Stimulated activated memory B cell treated with anti-CD40 and anti-IgM and Interleukin-4, amounts not matched to agents 10 μg/mL and 1 μg/mL and 100 μg/mL, for 72 hours (primary cell): ENCODE results near the gene TEX101.
"Not testable (repeated sequence)": the region's sequence is repeated elsewhere in the genome, so short reads cannot be mapped to it uniquely, and the experiment has no call there.

Experiments
- ATAC-seq: fragments of 150-1000 bp; cut with Tn5 transposase; 2 replicates; pipeline ENCODE4 v1.10.0; 2021
- H3K27ac Mint-ChIP-seq: one replicate; pipeline ENCODE4 v1.8.0; 2022; ENCODE audit warnings: mild to moderate bottlenecking, mixed read lengths
- H3K27me3 Mint-ChIP-seq: one replicate; pipeline ENCODE4 v1.8.0; 2022; ENCODE audit warnings: mixed read lengths
- H3K36me3 Mint-ChIP-seq: one replicate; pipeline ENCODE4 v1.8.0; 2022; ENCODE audit warnings: mixed read lengths
- H3K4me1 Mint-ChIP-seq: one replicate; pipeline ENCODE4 v1.8.0; 2022; ENCODE audit warnings: mixed read lengths
- H3K4me3 Mint-ChIP-seq: one replicate; pipeline ENCODE4 v1.8.0; 2022; ENCODE audit warnings: mild to moderate bottlenecking, moderate library complexity, mixed read lengths
- H3K9me3 Mint-ChIP-seq: one replicate; pipeline ENCODE4 v1.8.0; 2022; ENCODE audit warnings: mixed read lengths

TEX101 gene, protein sequence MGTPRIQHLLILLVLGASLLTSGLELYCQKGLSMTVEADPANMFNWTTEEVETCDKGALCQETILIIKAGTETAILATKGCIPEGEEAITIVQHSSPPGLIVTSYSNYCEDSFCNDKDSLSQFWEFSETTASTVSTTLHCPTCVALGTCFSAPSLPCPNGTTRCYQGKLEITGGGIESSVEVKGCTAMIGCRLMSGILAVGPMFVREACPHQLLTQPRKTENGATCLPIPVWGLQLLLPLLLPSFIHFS

DNA sequence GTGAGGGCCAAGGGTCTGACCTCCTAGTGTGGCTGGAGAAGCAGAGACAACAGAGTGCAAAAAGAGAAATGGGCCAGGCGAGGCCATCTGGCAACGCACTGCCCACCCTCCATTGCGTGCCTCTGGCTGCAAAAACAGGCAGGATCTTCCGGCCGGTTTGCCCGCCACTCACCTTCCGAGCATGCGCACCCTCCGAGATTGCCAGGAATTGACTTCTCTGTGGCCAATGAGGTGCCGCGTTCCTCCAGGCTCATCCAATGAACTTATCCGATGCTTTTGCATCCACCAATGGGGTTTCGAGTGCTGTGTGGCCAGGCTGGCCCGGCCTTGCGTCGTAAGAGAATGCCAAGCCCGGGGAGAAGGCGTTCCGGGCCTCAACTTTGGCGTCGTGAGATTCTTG is at the start of gene TEX101:
Gene TEX101, plus strand, starts transcription at position 337 of the 400 bp plus-strand sequence. CDS start 1,030 bp downstream, outside the sequence.
- Mint-ChIP-seq H3K27ac (no peak within 1 kb of the TSS), H3K27me3 (peaks cover 19% of the 10 kb centered on the region), H3K9me3 (peaks cover 7% of the 10 kb centered on the region), H3K4me1 (no peaks in the 10 kb centered on the region), H3K4me3 (no peak within 1 kb of the TSS), H3K36me3 (no peaks in the 10 kb centered on the region)
- no peak for ATAC-seq

- H3K27ac Mint-ChIP-seq, H3K4me1 Mint-ChIP-seq, H3K4me3 Mint-ChIP-seq, ATAC-seq, H3K27me3 Mint-ChIP-seq, H3K9me3 Mint-ChIP-seq, H3K36me3 Mint-ChIP-seq: not testable (repeated sequence)
Measured at GRCh38 chr19:43365677-43366076, 49.0 kb upstream of the TEX101 start.

- no peak overlapping the region for H3K4me3 Mint-ChIP-seq
- ATAC-seq: no peak
- H3K27ac Mint-ChIP-seq: no peak overlapping the region
- H3K27me3 Mint-ChIP-seq: no peaks in the 10 kb centered on the region
- peaks cover 7% of the 10 kb centered on the region for H3K9me3 Mint-ChIP-seq
- H3K36me3 Mint-ChIP-seq: no peaks in the 10 kb centered on the region
- no peaks in the 10 kb centered on the region for H3K4me1 Mint-ChIP-seq
Measured at GRCh38 chr19:43367822-43368221, 46.9 kb upstream of the TEX101 start.

GRCh38 chr19:43368897-43369296 is 45.8 kb upstream of the TEX101 start:
- not testable (repeated sequence) for H3K36me3 Mint-ChIP-seq, H3K4me1 Mint-ChIP-seq, H3K4me3 Mint-ChIP-seq, H3K27me3 Mint-ChIP-seq, H3K9me3 Mint-ChIP-seq, ATAC-seq, H3K27ac Mint-ChIP-seq

- H3K9me3 Mint-ChIP-seq: peaks cover 7% of the 10 kb centered on the region
- no peak overlapping the region for H3K4me3 Mint-ChIP-seq
- no peaks in the 10 kb centered on the region for H3K36me3 Mint-ChIP-seq
- H3K27ac Mint-ChIP-seq: no peak overlapping the region
- H3K27me3 Mint-ChIP-seq: no peaks in the 10 kb centered on the region
- H3K4me1 Mint-ChIP-seq: no peaks in the 10 kb centered on the region
- no peak for ATAC-seq
Measured at GRCh38 chr19:43371909-43372308, 42.8 kb upstream of the TEX101 start.

GRCh38 chr19:43372462-43372861 is 42.2 kb upstream of the TEX101 start:
- peaks cover 7% of the 10 kb centered on the region for H3K9me3 Mint-ChIP-seq
- no peak overlapping the region for H3K27ac Mint-ChIP-seq
- H3K4me3 Mint-ChIP-seq: no peak overlapping the region
- no peak for ATAC-seq
- no peaks in the 10 kb centered on the region for H3K4me1 Mint-ChIP-seq
- no peaks in the 10 kb centered on the region for H3K36me3 Mint-ChIP-seq
- no peaks in the 10 kb centered on the region for H3K27me3 Mint-ChIP-seq

- not testable (repeated sequence) for H3K27ac Mint-ChIP-seq, H3K4me3 Mint-ChIP-seq, H3K9me3 Mint-ChIP-seq, H3K36me3 Mint-ChIP-seq, ATAC-seq, H3K4me1 Mint-ChIP-seq
- H3K27me3 Mint-ChIP-seq: peaks cover 10% of the 10 kb centered on the region
Measured at GRCh38 chr19:43377624-43378023, 37.1 kb upstream of the TEX101 start.

GRCh38 chr19:43380008-43380407 is 34.7 kb upstream of the TEX101 start:
- Mint-ChIP-seq H3K9me3 (no peaks in the 10 kb centered on the region), H3K4me1 (no peaks in the 10 kb centered on the region), H3K36me3 (no peaks in the 10 kb centered on the region), H3K27me3 (peaks cover 10% of the 10 kb centered on the region), H3K27ac (no peak overlapping the region), H3K4me3 (no peak overlapping the region)
- no peak for ATAC-seq

DNA sequence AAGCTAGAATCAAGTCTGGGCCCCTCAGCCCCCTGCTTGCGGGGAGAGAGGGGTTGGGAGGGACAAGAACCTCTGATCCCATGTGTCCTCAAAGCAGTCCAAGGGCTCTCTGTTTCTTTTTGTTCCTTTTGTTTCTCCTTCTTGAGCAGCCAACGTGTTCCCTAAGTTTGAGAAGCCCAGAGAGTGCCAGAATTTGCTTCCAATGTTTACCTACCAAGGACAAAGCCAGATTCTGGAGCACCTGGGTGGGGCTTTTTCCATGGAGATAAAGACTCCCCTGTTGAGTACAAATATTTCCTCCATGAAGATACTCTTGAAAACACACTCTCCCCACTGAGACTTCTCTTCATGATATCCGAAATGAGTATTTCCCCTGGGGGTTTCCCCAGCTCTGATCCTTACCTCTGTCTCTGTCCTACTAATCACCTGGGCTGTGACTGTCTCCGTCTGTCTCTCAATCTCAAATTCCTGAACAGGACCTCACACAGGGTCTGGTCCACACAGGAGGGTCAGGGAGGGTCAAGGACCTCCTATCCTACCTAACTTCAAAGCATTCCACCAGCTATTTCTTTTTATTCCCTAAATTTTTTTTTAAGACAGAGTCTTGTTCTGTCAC is 33.8 kb upstream of the TEX101 start:
- peaks cover 10% of the 10 kb centered on the region for H3K27me3 Mint-ChIP-seq
- no peaks in the 10 kb centered on the region for H3K4me1 Mint-ChIP-seq
- no peak overlapping the region for H3K27ac Mint-ChIP-seq
- H3K36me3 Mint-ChIP-seq: no peaks in the 10 kb centered on the region
- peak; percentile 8 for ATAC-seq
- no peaks in the 10 kb centered on the region for H3K9me3 Mint-ChIP-seq
- H3K4me3 Mint-ChIP-seq: no peak overlapping the region

GRCh38 chr19:43382586-43383216 is 32.0 kb upstream of the TEX101 start:
- H3K4me3 Mint-ChIP-seq, H3K4me1 Mint-ChIP-seq, H3K36me3 Mint-ChIP-seq, H3K9me3 Mint-ChIP-seq, ATAC-seq, H3K27ac Mint-ChIP-seq: not testable (repeated sequence)
- peaks cover 10% of the 10 kb centered on the region for H3K27me3 Mint-ChIP-seq

DNA sequence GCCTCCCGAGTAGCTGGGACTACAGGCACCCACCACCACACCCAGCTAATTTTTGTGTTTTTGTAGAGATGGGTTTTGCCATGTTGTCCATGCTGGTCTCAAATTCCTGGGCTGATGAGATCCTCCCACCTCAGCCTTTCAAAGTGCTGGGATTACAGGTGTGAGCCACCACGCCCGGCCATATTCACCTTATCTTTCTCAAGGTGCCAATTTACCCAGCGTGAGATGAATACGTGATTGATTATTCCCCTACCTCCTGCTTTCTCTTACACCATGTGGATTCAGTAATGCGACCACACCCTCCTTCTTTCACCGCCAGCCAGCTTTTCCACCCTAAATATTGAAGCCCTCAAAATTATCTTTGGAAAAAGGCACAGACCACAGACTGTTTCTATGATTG is 31.4 kb upstream of the TEX101 start:
- H3K27ac Mint-ChIP-seq, H3K9me3 Mint-ChIP-seq, ATAC-seq, H3K36me3 Mint-ChIP-seq, H3K4me3 Mint-ChIP-seq: not testable (repeated sequence)
- peaks cover 10% of the 10 kb centered on the region for H3K27me3 Mint-ChIP-seq
- H3K4me1 Mint-ChIP-seq: peaks cover 11% of the 10 kb centered on the region

GRCh38 chr19:43383759-43384158 is 30.9 kb upstream of the TEX101 start:
- H3K36me3 Mint-ChIP-seq, H3K27ac Mint-ChIP-seq, H3K4me3 Mint-ChIP-seq, ATAC-seq, H3K9me3 Mint-ChIP-seq: not testable (repeated sequence)
- Mint-ChIP-seq H3K27me3 (peaks cover 10% of the 10 kb centered on the region), H3K4me1 (peaks cover 11% of the 10 kb centered on the region)

DNA sequence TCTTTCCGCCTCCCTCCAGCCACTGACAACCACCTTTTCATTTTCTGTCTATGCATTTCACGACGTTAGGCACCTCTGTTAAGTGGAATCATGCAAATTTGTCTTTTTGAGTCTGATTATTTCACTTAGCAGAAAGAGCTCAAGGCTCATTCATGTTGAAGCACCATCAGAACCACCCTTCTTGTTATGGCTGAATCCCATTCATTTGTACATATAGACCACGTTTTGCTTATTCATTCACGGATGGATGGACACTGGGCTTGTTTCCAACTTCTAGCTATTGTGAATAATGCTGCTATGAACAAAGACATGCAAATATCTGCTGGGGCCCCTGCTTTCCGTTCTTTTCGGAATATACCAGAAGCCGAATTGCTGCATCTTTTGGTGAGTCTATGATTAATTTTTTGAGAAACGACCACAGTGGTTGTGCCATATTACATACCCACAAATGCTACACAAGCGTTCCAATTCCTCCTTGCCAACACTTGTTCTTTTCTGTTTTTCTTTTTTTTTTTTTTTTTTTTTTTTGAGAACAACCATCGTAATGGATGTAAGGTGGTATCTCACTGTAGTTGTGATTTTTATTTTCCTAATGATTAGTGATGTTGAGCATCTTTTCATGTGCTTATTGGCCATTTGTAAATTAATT is 23.7 kb upstream of the TEX101 start:
- ATAC-seq, H3K27ac Mint-ChIP-seq, H3K9me3 Mint-ChIP-seq, H3K36me3 Mint-ChIP-seq, H3K4me3 Mint-ChIP-seq: not testable (repeated sequence)
- peaks cover 11% of the 10 kb centered on the region for H3K4me1 Mint-ChIP-seq
- peaks cover 23% of the 10 kb centered on the region for H3K27me3 Mint-ChIP-seq

GRCh38 chr19:43391552-43391935 is 23.1 kb upstream of the TEX101 start:
- H3K9me3 Mint-ChIP-seq, H3K27ac Mint-ChIP-seq, ATAC-seq, H3K4me3 Mint-ChIP-seq, H3K36me3 Mint-ChIP-seq: not testable (repeated sequence)
- peaks cover 23% of the 10 kb centered on the region for H3K27me3 Mint-ChIP-seq
- H3K4me1 Mint-ChIP-seq: peaks cover 11% of the 10 kb centered on the region

DNA sequence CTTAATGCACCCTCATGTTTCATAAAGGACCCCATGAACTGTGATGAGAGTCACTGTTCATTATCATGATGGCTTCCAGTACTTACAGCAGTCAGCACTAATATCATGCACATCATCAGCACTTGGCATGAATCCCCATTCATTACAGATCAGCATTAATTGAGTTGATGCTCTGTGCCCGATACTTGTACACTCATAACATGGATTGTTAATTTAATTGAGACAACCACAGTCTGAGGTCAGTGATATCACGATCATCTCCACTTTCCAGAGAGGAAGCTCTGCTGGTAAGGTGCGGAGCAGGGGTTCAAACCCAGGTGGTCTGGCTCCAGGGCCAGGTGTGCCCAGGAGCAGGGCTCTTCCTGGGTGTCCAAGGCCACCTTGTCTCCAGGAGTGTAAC is 21.2 kb upstream of the TEX101 start:
- not testable (repeated sequence) for H3K36me3 Mint-ChIP-seq, H3K27ac Mint-ChIP-seq, H3K9me3 Mint-ChIP-seq, H3K4me3 Mint-ChIP-seq, ATAC-seq, H3K4me1 Mint-ChIP-seq
- peaks cover 23% of the 10 kb centered on the region for H3K27me3 Mint-ChIP-seq

DNA sequence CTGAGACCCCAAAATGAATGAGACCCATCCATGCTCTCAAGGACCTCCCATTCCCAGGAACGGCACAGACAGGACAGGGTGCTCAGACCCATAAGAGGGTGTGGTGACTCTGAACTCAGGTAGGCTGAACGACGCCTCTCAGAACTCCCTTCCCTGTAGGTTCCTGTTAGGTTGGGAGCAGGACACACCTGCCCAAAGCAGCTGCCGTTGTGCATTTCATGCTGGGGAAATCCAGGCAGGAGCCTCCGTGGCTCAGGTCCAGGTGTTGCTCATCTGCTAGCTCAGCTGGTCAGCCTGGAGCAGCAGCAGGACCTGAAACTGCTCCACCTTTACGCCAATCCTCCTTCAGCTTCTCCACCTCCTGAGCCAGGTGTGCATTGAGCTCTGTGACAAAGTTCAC is 19.1 kb upstream of the TEX101 start:
- ATAC-seq: no peak
- no peaks in the 10 kb centered on the region for H3K36me3 Mint-ChIP-seq
- H3K9me3 Mint-ChIP-seq: no peaks in the 10 kb centered on the region
- no peak overlapping the region for H3K27ac Mint-ChIP-seq
- H3K4me1 Mint-ChIP-seq: no peaks in the 10 kb centered on the region
- H3K27me3 Mint-ChIP-seq: peaks cover 16% of the 10 kb centered on the region
- no peak overlapping the region for H3K4me3 Mint-ChIP-seq
